ENCODE data around the gene DBH.
"Not testable (repeated sequence)": the region's sequence is repeated elsewhere in the genome, so short reads cannot be mapped to it uniquely, and the experiment has no call there.

DBH gene

GRCh38 chr9:133669182-133669801 lies 33.1 kb downstream of the DBH start:
- no peak for FAIRE-seq

GRCh38 chr9:133670466-133670865 lies 34.3 kb downstream of the DBH start:
- FAIRE-seq = no peak

- no peak for FAIRE-seq
Measured at GRCh38 chr9:133671371-133671770, 35.2 kb downstream of the DBH start.

- no peak for FAIRE-seq
Measured at GRCh38 chr9:133672503-133673257, 36.5 kb downstream of the DBH start.

GRCh38 chr9:133673258-133673655 lies 37.1 kb downstream of the DBH start:
- FAIRE-seq = no peak

GRCh38 chr9:133674091-133674490 lies 37.9 kb downstream of the DBH start:
- FAIRE-seq = no peak

- not testable (repeated sequence) for FAIRE-seq
Measured at GRCh38 chr9:133675796-133676195, 39.6 kb downstream of the DBH start.

GRCh38 chr9:133676450-133676849 lies 40.3 kb downstream of the DBH start:
- no peak for FAIRE-seq

GRCh38 chr9:133677126-133678010 lies 41.2 kb downstream of the DBH start:
- FAIRE-seq = no peak

- FAIRE-seq = no peak
Measured at GRCh38 chr9:133679056-133679455, 42.9 kb downstream of the DBH start.

- FAIRE-seq = no peak
Measured at GRCh38 chr9:133679466-133680061, 43.4 kb downstream of the DBH start.

GRCh38 chr9:133680250-133680975 lies 44.2 kb downstream of the DBH start:
- no peak for FAIRE-seq

- no peak for FAIRE-seq
Measured at GRCh38 chr9:133680976-133681657, 45.0 kb downstream of the DBH start.

GRCh38 chr9:133681658-133682306 lies 45.6 kb downstream of the DBH start:
- no peak for FAIRE-seq

- FAIRE-seq = no peak
Measured at GRCh38 chr9:133682818-133683585, 46.8 kb downstream of the DBH start.

- FAIRE-seq = no peak
Measured at GRCh38 chr9:133683586-133684120, 47.5 kb downstream of the DBH start.

- no peak for FAIRE-seq
Measured at GRCh38 chr9:133684121-133684935, 48.2 kb downstream of the DBH start.

GRCh38 chr9:133684936-133685361 lies 48.8 kb downstream of the DBH start:
- no peak for FAIRE-seq
